A549 (cell line): Measurements from ENCODE around the gene TXNDC8.

Experiments
- CBX2 ChIP-seq: fragments of 200-600 bp; sonication (generic); IDR thresholded peaks from 2 replicates; pipeline ENCODE4 v1.6.1; 2016; ENCODE audit warnings: low read depth, mild to moderate bottlenecking, borderline replicate concordance
- CEBPB ChIP-seq, 2 experiments: fragments of >200 bp in 1 of 2; sonication (Bioruptor Twin) in 1 of 2; formaldehyde crosslinking in 1 of 2; IDR thresholded peaks; 2 replicates each; pipeline ENCODE4 v1.6.1; 2012 to 2016
- CHD2 ChIP-seq: fragments of 150-350 bp; IDR thresholded peaks from 2 replicates; pipeline ENCODE4 v1.6.1; 2014; ENCODE audit warnings: low read length; ENCODE audit not compliant: partially characterized antibody
- CTCF ChIP-seq: fragments of >200 bp; sonication (Bioruptor Twin); formaldehyde crosslinking; IDR thresholded peaks from 3 replicates; pipeline ENCODE4 v1.5.1; 2016
- MAFK ChIP-seq: fragments of 450-650 bp; IDR thresholded peaks from 2 replicates; pipeline ENCODE4 v1.6.1; 2014; ENCODE audit not compliant: partially characterized antibody
- MAZ ChIP-seq: fragments of 150-350 bp; IDR thresholded peaks from 2 replicates; pipeline ENCODE4 v1.6.1; 2014; ENCODE audit warnings: antibody characterized with exemption, low read depth, low read length, borderline replicate concordance
- POLR2A ChIP-seq: IDR thresholded peaks from 2 replicates; pipeline ENCODE4 v1.6.1; 2012; ENCODE audit warnings: mild to moderate bottlenecking, low read length
- RAD21 ChIP-seq, 2 experiments: fragments of >200 bp in 1 of 2; sonication (Bioruptor Twin) in 1 of 2; formaldehyde crosslinking in 1 of 2; IDR thresholded peaks in 1 of 2; conservative IDR thresholded peaks in 1 of 2; 2 replicates in 1 of 2; 3 replicates in 1 of 2; pipeline ENCODE4 v1.6.1; 2012 to 2018; ENCODE audit warnings: inconsistent platforms in 1 of 2
- REST ChIP-seq: fragments of 200-600 bp; sonication (generic); IDR thresholded peaks from 2 replicates; pipeline ENCODE4 v1.6.1; 2016; ENCODE audit warnings: antibody characterized with exemption, mild to moderate bottlenecking, moderate library complexity
- TP53 ChIP-seq: fragments of 250-450 bp; sonication (Bioruptor Pico); IDR thresholded peaks from 2 replicates; pipeline ENCODE4 v1.5.0; 2021; ENCODE audit warnings: mild to moderate bottlenecking, moderate library complexity

GRCh38 chr9:110293248-110293647 is 44.4 kb downstream of the TXNDC8 start:
- TF ChIP-seq RAD21 (conservative IDR thresholded peaks at IDR 0.05 in 1 of 2, IDR thresholded peaks at IDR 0.05 in 1 of 2) (no peak), CTCF (no peak), CBX2 (no peak), MAFK (no peak), TP53 (no peak), MAZ (no peak), REST (no peak), CEBPB (IDR thresholded peaks at IDR 0.05) (no peak), CHD2 (no peak), POLR2A (no peak)
